HG03095 (cell line): Measurements from ENCODE around the gene THADA.
"Not testable (repeated sequence)": the region's sequence is repeated elsewhere in the genome, so short reads cannot be mapped to it uniquely, and the experiment has no call there.

Experiments used
- ATAC-seq: cut with Tn5 transposase; IDR thresholded peaks from one replicate; pipeline ENCODE4 v1.9.1; 2021; ENCODE audit warnings: moderate library complexity; ENCODE audit not compliant: unreplicated experiment

Gene THADA

GRCh38 chr2:43600596-43600995 lies 4.8 kb upstream of the THADA start:
- ATAC-seq, result not testable (repeated sequence)

GRCh38 chr2:43594875-43595274 lies 963 bp downstream of the THADA start:
- no peak for ATAC-seq

- no peak for ATAC-seq
Measured at GRCh38 chr2:43593254-43593653, 2.6 kb downstream of the THADA start.

GRCh38 chr2:43592443-43592842 lies 3.4 kb downstream of the THADA start:
- ATAC-seq, result no peak

GRCh38 chr2:43585708-43586107 lies 10.1 kb downstream of the THADA start:
- ATAC-seq, result no peak

- no peak for ATAC-seq
Measured at GRCh38 chr2:43579275-43579981, 16.4 kb downstream of the THADA start.

- ATAC-seq, result no peak
Measured at GRCh38 chr2:43576981-43577892, 18.6 kb downstream of the THADA start.

- ATAC-seq, result no peak
Measured at GRCh38 chr2:43572244-43572643, 23.6 kb downstream of the THADA start.

GRCh38 chr2:43569921-43570320 lies 25.9 kb downstream of the THADA start:
- ATAC-seq, result peak; percentile 87

- no peak for ATAC-seq
Measured at GRCh38 chr2:43568228-43568627, 27.6 kb downstream of the THADA start.

GRCh38 chr2:43566461-43566729 lies 29.4 kb downstream of the THADA start:
- ATAC-seq, result no peak

GRCh38 chr2:43563679-43564078 lies 32.2 kb downstream of the THADA start:
- no peak for ATAC-seq

- no peak for ATAC-seq
Measured at GRCh38 chr2:43560231-43560547, 35.6 kb downstream of the THADA start.

GRCh38 chr2:43559391-43560230 lies 36.2 kb downstream of the THADA start:
- ATAC-seq, result peak; percentile 93

- ATAC-seq, result no peak
Measured at GRCh38 chr2:43557196-43557595, 38.6 kb downstream of the THADA start.

GRCh38 chr2:43556256-43556655 lies 39.6 kb downstream of the THADA start:
- ATAC-seq, result no peak

GRCh38 chr2:43553341-43553855 lies 42.4 kb downstream of the THADA start:
- no peak for ATAC-seq

GRCh38 chr2:43551990-43552389 lies 43.8 kb downstream of the THADA start:
- ATAC-seq, result no peak

- ATAC-seq, result not testable (repeated sequence)
Measured at GRCh38 chr2:43548381-43548780, 47.5 kb downstream of the THADA start.

GRCh38 chr2:43542285-43542933 lies 53.4 kb downstream of the THADA start:
- ATAC-seq, result no peak

GRCh38 chr2:43541165-43541564 lies 54.7 kb downstream of the THADA start:
- no peak for ATAC-seq
